OCI-LY7 (cell line): Measurements from ENCODE around the gene ANLN. TPM values are rescaled to one million over a fixed set of nuclear protein-coding genes. Genes with fewer than 3 reads are reported as not detected.
"Not testable (repeated sequence)": the region's sequence is repeated elsewhere in the genome, so short reads cannot be mapped to it uniquely, and the experiment has no call there.

Experiments used
- BruUV-seq: library from RNA; stranded (reverse); fragments of 400-500 nt; replicated peaks from 2 replicates; lab custom pipeline; 2021; lab: Mats Ljungman, UMichigan
- CTCF ChIA-PET: fragments of 300-600 bp; sonication (Branson Sonifier 250); formaldehyde crosslinking; loops from one replicate; lab custom pipeline; 2022; ENCODE audit warnings: antibody characterized with exemption; ENCODE audit not compliant: unreplicated experiment; lab: Charles Lee
- POLR2A ChIA-PET: fragments of 300-600 bp; sonication (Branson Sonifier 250); formaldehyde crosslinking; loops from one replicate; lab custom pipeline; 2022; ENCODE audit warnings: antibody characterized with exemption; lab: Charles Lee
- DNase-seq: peaks from one replicate; pipeline ENCODE4 v3.0.0-alpha.2; 2015; ENCODE audit warnings: low spot score
- H2AFZ ChIP-seq: fragments of 200-600 bp; sonication (generic), shearing (Covaris generic); 2 replicates; pipeline ENCODE4 v1.6.1; 2014; ENCODE audit warnings: mild to moderate bottlenecking, antibody characterized with exemption, low read length, moderate library complexity
- H3K27ac ChIP-seq: fragments of 200-600 bp; sonication (generic); 2 replicates; pipeline ENCODE4 v1.5.1; 2014; ENCODE audit warnings: mixed run types, low read depth, mild to moderate bottlenecking, moderate library complexity, low read length, inconsistent platforms; ENCODE audit not compliant: poor library complexity, severe bottlenecking
- H3K36me3 ChIP-seq: fragments of 200-600 bp; sonication (generic); 2 replicates; pipeline ENCODE4 v1.6.1; 2014; ENCODE audit warnings: mild to moderate bottlenecking, antibody characterized with exemption, low read length, moderate library complexity, mixed read lengths; ENCODE audit not compliant: insufficient read depth
- H3K4me1 ChIP-seq: fragments of 200-600 bp; sonication (generic); 2 replicates; pipeline ENCODE4 v1.5.1; 2014; ENCODE audit warnings: mild to moderate bottlenecking, low read length; ENCODE audit not compliant: insufficient read depth, poor library complexity, severe bottlenecking
- H3K4me2 ChIP-seq: fragments of 200-600 bp; sonication (generic); 2 replicates; pipeline ENCODE4 v1.6.1; 2014; ENCODE audit warnings: mild to moderate bottlenecking, low read length
- H3K4me3 ChIP-seq: fragments of 200-600 bp; sonication (generic); 2 replicates; pipeline ENCODE4 v1.5.1; 2014; ENCODE audit warnings: mild to moderate bottlenecking, low read depth, low read length; ENCODE audit not compliant: poor library complexity, severe bottlenecking
- H3K79me2 ChIP-seq: fragments of 200-600 bp; sonication (generic); 2 replicates; pipeline ENCODE4 v1.6.1; 2016; ENCODE audit warnings: low read depth, mild to moderate bottlenecking, low read length, moderate library complexity, mixed read lengths; ENCODE audit not compliant: insufficient read depth
- H3K9me2 ChIP-seq: fragments of 200-600 bp; sonication (generic); 2 replicates; pipeline ENCODE4 v1.6.1; 2016; ENCODE audit warnings: mild to moderate bottlenecking, low read length, mixed read lengths; ENCODE audit not compliant: insufficient read depth
- H3K9me3 ChIP-seq: fragments of 200-600 bp; sonication (generic); 2 replicates; pipeline ENCODE4 v1.6.1; 2014; ENCODE audit warnings: mild to moderate bottlenecking, mixed run types, low read length, mixed read lengths
- H4K20me1 ChIP-seq: fragments of 200-600 bp; sonication (generic); 2 replicates; pipeline ENCODE4 v1.6.1; 2014; ENCODE audit warnings: mild to moderate bottlenecking, antibody characterized with exemption, low read length, moderate library complexity, mixed read lengths; ENCODE audit not compliant: insufficient read depth
- CTCF ChIP-seq: fragments of 200-600 bp; sonication (generic); conservative IDR thresholded peaks from 2 replicates; pipeline ENCODE4 v1.5.1; 2014; ENCODE audit warnings: mild to moderate bottlenecking, antibody characterized with exemption, low read length, moderate library complexity, mixed read lengths
- EZH2phosphoT487 ChIP-seq: fragments of 200-600 bp; sonication (generic); IDR thresholded peaks from 2 replicates; pipeline ENCODE4 v1.6.1; 2018; ENCODE audit warnings: low read depth, borderline replicate concordance, mild to moderate bottlenecking, mixed run types, antibody characterized with exemption, low read length, moderate library complexity, mixed read lengths
- intact Hi-C: fragments of 100-400 bp; cut with micrococcal nuclease; formaldehyde crosslinking; loops from one replicate; pipeline ENCODE4 v1.10.0; 2022; ENCODE audit not compliant: unreplicated experiment
- total RNA-seq, 2 experiments: library from RNA; depleted of rRNA in 1 of 2; stranded (reverse); fragments of >200 nt in 1 of 2; shearing (Covaris generic) in 1 of 2; gene quantifications; 2 replicates each; pipeline ENCODE4 v1.2.3, GENCODE V29; 2014 to 2022

ANLN gene
- total RNA-seq, 2 experiments from 2014 or later, result 56.5 to 71.0 TPM

GRCh38 chr7:36490419-36490830 lies 100.8 kb downstream of the ANLN start:
- BruUV-seq, result no TSS peak
- intact Hi-C loops, result no loop called here
- H3K9me2 ChIP-seq, result no peaks in the 10 kb centered on the region
- TF ChIP-seq CTCF (no peak), EZH2phosphoT487 (no peak)
- H2AFZ ChIP-seq, result no peak overlapping the region
- H3K9me3 ChIP-seq, result no peaks in the 10 kb centered on the region
- no peak overlapping the region for H3K27ac ChIP-seq
- CTCF ChIA-PET, result no interaction called here
- no peaks in the 10 kb centered on the region for H4K20me1 ChIP-seq
- H3K4me2 ChIP-seq, result no peak overlapping the region
- DNase-seq, result no peak
- no peaks in the 10 kb centered on the region for H3K36me3 ChIP-seq
- H3K4me1 ChIP-seq, result no peaks in the 10 kb centered on the region
- H3K4me3 ChIP-seq, result no peak overlapping the region
- no peaks in the 10 kb centered on the region for H3K79me2 ChIP-seq
- POLR2A ChIA-PET, result no interaction called here

- Histone ChIP-seq H4K20me1 (no peaks in the 10 kb centered on the region), H3K27ac (no peak overlapping the region), H3K36me3 (no peaks in the 10 kb centered on the region), H3K9me3 (no peaks in the 10 kb centered on the region), H3K4me3 (no peak overlapping the region), H3K79me2 (no peaks in the 10 kb centered on the region), H3K4me2 (no peak overlapping the region), H3K4me1 (no peaks in the 10 kb centered on the region), H3K9me2 (no peaks in the 10 kb centered on the region), H2AFZ (no peak overlapping the region)
- BruUV-seq, result no TSS peak
- ChIA-PET POLR2A (interaction anchor here (0.7 to 1.4 kb wide), 2 partner anchors 9 to 949 kb away, joined by 3 read pairs; no protein-coding TSS in a partner anchor), CTCF (no interaction called here)
- intact Hi-C loops, result no loop called here
- no peak for TF ChIP-seq EZH2phosphoT487
- TF ChIP-seq CTCF, result no peak
- DNase-seq, result no peak
Measured at GRCh38 chr7:36491317-36491716, 101.7 kb downstream of the ANLN start.

DNA sequence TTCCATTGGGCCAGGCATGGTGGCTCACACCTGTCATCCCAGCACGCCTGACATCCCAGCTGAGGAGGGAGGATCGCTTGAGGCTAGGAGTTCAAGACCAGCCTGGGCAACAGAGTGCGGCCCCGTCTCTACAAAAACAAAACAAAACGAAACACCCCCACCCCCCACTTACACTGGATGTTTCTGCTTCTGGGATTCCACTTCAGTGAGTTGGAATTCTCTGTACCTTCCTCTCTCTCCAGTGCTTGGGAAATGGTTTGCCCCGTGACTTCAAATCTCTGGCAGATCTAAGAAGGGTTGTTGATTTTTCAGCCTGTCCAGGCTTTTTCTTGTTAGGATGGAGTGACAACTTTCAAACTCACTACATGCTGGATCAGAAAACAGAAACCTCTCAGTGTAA lies 106.9 kb downstream of the ANLN start:
- Histone ChIP-seq H3K36me3 (no peaks in the 10 kb centered on the region), H3K79me2 (no peaks in the 10 kb centered on the region), H3K4me3 (no peak overlapping the region), H3K9me3 (no peaks in the 10 kb centered on the region), H4K20me1 (no peaks in the 10 kb centered on the region), H2AFZ (no peak overlapping the region), H3K4me2 (no peak overlapping the region), H3K27ac (no peak overlapping the region), H3K4me1 (no peaks in the 10 kb centered on the region), H3K9me2 (no peaks in the 10 kb centered on the region)
- no TSS peak for BruUV-seq
- no peak for DNase-seq
- no peak for TF ChIP-seq CTCF
- TF ChIP-seq EZH2phosphoT487, result no peak
- CTCF ChIA-PET, result no interaction called here
- POLR2A ChIA-PET, result no interaction called here
- intact Hi-C loops, result no loop called here

DNA sequence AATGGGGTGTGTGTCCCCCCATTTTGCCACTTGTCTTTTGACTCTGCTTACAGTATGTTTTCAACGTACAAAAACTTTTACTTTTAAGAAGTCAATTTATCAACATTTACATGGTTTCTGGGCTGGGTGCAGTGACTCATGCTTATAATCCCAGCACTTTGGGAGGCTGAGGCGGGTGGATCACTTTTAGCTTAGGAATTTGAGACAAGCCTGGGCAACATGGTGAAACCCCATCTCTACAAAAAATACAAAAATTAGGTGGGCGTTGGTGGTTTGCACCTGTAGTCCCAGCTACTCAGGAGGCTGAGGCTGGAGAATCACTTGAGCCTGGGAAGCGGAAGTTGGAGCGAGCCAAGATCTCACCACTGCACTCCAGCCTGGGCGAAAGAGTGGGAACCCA lies 107.5 kb downstream of the ANLN start:
- H3K9me2 ChIP-seq, CTCF ChIA-PET, H3K79me2 ChIP-seq, BruUV-seq, H3K4me2 ChIP-seq, H3K36me3 ChIP-seq, POLR2A ChIA-PET, intact Hi-C loops, H3K4me1 ChIP-seq, H3K4me3 ChIP-seq, DNase-seq, H3K9me3 ChIP-seq, H3K27ac ChIP-seq, H4K20me1 ChIP-seq, H2AFZ ChIP-seq: not testable (repeated sequence)
